Right lobe of liver (tissue), 4 donors: ENCODE results near the gene LAMTOR2.

Source experiments
- POLR2A ChIP-seq: fragments of 450-650 bp; IDR thresholded peaks from one replicate; pipeline ENCODE4 v1.6.1; 2017; ENCODE audit warnings: antibody characterized with exemption, mild to moderate bottlenecking
- TF ChIP-seq, protein P1 (sequence below), 4 donors: fragments of 200-600 bp in 3 of 4; fragments of 450-650 bp in 1 of 4; IDR thresholded peaks; one replicate each; pipeline versions ENCODE4 v1.5.1 to v1.8.0; 2016 to 2022; ENCODE audit warnings: antibody characterized with exemption in 4 of 4, mild to moderate bottlenecking in 2 of 4
- donor health status: DM: no; HTN: no; CAD: no.
- donor health status: DM: no; HTN: no; CAD: no.
- donor health status: DM: no; HTN: yes; CAD: no.

GRCh38 chr1:156079762-156080161 is 25.2 kb downstream of the LAMTOR2 start:
- TF ChIP-seq, protein P1, sequence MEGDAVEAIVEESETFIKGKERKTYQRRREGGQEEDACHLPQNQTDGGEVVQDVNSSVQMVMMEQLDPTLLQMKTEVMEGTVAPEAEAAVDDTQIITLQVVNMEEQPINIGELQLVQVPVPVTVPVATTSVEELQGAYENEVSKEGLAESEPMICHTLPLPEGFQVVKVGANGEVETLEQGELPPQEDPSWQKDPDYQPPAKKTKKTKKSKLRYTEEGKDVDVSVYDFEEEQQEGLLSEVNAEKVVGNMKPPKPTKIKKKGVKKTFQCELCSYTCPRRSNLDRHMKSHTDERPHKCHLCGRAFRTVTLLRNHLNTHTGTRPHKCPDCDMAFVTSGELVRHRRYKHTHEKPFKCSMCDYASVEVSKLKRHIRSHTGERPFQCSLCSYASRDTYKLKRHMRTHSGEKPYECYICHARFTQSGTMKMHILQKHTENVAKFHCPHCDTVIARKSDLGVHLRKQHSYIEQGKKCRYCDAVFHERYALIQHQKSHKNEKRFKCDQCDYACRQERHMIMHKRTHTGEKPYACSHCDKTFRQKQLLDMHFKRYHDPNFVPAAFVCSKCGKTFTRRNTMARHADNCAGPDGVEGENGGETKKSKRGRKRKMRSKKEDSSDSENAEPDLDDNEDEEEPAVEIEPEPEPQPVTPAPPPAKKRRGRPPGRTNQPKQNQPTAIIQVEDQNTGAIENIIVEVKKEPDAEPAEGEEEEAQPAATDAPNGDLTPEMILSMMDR (IDR thresholded peaks at IDR 0.05) = no peak
- no peak for TF ChIP-seq POLR2A
